Erythroblast (primary cell): Measurements from ENCODE around the gene PITX1.
"Not testable (repeated sequence)": the region's sequence is repeated elsewhere in the genome, so short reads cannot be mapped to it uniquely, and the experiment has no call there.

Source experiments
- DNase-seq, 2 experiments: peaks; one replicate each; lab custom pipeline; 2025; lab: John Stamatoyannopoulos, UW
- GATA1 ChIP-seq: IDR thresholded peaks from 2 replicates; pipeline ENCODE4 v1.6.1; 2011; ENCODE audit warnings: low read depth, mild to moderate bottlenecking, control low read depth, low read length, moderate library complexity
- POLR2A ChIP-seq: IDR thresholded peaks from 2 replicates; pipeline ENCODE4 v1.6.1; 2011; ENCODE audit warnings: mild to moderate bottlenecking, low read length

The PITX1 gene

DNA sequence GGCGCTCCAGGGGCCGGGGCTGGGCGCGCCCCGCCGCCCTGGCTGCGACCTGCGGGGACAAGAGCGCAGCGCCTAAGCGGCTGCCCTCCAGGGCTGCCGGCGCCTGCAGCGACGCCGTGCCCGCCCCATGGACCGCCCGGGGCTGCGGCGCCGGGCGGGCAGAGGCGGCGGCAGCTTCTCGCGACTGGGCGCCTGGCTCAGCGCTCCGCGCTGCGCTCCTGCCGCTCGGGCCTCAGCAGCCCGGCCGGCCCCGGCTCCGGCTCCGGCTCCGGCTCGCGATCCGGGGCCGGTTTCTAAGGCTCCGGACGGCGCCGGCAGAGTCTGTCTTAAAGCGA, at the start of gene PITX1:
Gene PITX1, minus strand, starts transcription at position 328 of the 335 bp plus-strand sequence. CDS start 347 bp downstream, outside the sequence.
- no peak for DNase-seq

DNA sequence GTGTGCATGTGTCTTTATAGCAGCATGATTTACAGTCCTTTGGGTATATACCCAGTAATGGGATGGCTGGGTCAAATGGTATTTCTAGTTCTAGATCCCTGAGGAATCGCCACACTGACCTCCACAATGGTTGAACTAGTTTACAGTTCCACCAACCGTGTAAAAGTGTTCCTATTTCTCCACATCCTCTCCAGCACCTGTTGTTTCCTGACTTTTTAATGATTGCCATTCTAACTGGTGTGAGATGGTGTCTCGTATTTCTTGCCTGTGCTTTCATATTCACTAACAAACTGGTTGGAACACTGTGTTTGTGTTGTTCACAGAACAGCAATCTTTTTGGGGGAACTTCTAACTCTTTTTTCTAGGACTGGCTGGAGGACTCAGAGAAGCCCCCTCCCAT, 49.3 kb upstream of the PITX1 start:
- not testable (repeated sequence) for DNase-seq

More for the DNA sequence above, at the start of gene PITX1:
- no peak for TF ChIP-seq POLR2A
- no peak for TF ChIP-seq GATA1

DNA sequence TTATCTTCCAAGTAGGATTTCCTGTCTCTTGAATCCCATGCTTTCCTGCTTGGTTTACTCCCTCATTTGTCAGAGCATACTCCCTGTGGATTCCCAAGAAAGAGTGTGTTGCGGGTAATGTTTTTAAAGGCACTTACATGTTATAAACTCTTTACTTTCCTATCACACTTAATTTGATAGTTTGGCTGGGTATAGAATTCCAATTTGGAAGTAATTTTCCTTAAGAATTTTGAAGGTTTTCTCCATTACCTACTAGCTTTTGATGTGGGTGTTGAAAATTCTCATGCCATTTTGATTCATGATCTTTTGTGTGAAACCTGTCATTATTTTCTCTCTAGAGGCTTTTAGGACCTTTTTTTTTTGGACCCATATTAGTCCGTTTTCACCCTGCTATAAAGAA, 47.2 kb upstream of the PITX1 start:
- DNase-seq, result no peak
- TF ChIP-seq POLR2A, result no peak
- no peak for TF ChIP-seq GATA1

DNA sequence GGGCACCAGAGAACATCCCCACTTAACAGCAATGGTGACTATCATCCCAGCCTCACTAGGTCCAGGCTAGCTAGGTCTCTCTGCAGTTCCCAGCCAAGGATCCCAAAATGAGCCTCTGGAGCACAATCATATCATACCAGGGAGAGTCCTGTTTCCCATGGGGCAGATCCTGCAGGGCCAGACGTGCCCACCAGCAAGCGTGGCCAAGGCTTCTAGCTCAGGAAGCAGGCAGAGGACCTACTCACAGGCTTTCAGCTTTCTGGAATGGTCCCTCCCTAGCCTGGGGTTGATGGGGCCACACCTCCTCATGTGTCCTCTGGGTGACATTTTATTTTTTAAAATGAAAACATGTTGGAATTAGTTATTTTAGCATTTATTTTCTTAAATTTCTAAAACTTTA, 45.7 kb upstream of the PITX1 start:
- DNase-seq, result no peak

DNA sequence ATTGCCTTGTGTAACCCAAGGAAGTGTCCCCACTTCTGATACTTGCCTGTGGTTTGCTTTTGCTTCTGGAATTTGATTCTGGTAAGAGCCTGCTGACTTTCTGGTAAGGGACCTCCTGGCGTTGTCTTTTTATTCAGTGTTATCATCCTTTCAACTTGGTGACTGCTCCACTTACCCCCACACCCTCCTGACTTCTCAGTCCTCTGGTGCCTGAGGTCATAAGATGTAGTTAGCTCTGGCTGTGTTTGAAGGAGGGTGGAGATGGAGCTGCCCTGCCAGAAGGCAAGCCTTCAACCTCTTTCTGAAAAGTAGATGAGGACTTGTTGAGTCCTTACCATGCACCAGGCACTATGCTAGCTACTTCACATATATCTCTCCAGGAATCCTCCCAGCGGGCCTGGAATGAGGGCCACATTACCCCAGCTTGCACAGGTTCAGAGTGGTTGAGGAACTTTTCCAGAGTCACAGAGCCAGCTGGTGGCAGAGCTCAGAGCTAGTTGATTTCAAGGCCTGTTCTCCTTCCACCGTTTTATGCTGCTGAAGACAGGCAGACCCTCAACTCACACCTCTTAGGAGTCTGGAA, 45.2 kb upstream of the PITX1 start:
- DNase-seq, result no peak
- TF ChIP-seq GATA1 (no peak), POLR2A (no peak)

More for the DNA sequence above, 45.7 kb upstream of the PITX1 start:
- TF ChIP-seq GATA1, result no peak
- no peak for TF ChIP-seq POLR2A

DNA sequence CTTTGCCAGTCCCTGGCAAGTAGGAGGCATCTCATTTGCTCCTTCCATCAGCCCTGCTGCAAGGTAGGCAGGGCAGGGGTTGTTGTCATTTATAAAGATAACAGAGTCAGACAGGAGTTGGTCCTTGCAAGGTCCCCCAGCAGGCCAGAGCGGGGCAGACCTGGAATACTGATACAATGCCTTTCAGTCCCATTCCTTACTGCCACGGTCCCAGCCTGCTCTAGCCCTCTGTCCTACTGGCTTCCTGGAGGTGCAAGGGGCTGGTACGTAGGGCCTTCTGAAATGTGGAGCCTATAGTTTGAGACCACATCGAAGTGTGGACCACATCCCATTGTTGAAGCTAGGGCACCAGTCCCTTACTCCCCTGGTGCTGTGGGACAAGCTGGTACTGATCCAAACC, 42.8 kb upstream of the PITX1 start:
- TF ChIP-seq POLR2A, result no peak
- no peak for TF ChIP-seq GATA1
- no peak for DNase-seq

DNA sequence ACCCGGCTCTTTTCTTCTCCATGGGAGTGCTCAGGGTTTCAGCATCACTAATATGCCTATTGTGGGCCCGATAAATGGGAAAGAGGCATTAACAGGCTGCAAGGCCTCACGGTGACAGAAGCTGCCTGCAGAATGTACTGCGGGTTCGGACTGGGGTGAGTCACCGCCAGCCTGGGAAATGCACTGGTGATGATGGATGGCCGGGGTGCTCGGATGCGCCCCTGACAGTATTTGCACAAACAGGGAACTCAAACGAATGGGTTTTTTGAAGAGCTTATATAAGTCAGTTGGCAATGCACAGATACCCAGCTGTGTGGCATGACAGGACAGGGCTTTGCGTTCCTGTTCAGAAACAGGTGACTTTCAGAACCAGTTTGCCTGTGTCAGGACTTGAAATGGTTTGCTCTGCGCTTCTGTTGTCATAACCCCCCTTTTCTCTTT, 42.0 kb upstream of the PITX1 start:
- TF ChIP-seq GATA1 (no peak), POLR2A (no peak)

DNA sequence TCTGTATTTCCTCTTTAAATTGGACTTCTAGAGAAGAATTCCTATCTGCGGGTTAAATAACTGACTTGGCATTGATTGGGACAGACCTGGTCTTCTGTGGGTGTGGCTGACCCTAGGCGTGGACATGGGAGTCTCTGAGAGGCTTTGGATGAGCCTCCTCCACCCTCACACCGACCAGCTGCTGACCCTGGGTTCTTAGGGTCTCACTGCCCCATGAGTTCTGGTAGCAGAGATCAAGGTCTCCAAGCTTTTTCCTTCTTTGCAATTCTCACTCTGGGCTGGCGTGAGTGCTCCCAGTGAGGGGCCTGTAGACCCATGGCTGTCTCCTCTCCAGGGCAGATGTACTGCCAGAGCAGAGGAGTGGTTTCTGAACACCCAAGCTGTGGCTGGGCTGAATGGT, 41.6 kb upstream of the PITX1 start:
- DNase-seq, result no peak
- TF ChIP-seq POLR2A (no peak), GATA1 (no peak)

More for the DNA sequence above, 42.0 kb upstream of the PITX1 start:
- DNase-seq, result no peak

DNA sequence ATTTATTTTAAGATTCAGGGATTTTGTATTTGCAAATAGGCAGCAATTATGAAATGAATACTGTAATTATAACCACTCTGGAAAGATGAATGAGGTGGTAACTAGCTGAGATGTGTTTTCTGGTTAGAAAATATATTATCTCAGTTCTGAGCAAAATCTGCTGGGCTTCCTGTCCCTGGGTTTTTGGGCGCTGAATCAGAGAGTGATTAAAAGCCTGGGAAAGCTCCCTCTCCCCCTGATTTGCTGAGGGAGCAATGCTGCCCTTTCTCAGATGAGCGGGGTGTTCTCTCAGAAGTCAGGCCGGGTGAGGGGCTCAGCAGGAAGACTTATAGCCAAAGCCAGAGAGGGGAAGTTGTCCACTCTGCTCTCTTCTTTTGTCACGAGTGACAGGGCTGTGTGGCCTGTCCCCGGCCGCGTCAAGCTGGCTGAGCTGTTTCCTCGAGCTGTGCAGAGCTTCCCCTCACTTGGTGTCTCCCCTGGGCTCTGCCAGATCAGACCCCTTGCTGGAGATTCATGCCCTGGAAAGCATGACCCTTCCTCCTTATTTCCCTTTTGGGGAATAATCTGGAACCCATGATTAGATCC, 39.8 kb upstream of the PITX1 start:
- TF ChIP-seq GATA1 (no peak), POLR2A (no peak)
- no peak for DNase-seq

DNA sequence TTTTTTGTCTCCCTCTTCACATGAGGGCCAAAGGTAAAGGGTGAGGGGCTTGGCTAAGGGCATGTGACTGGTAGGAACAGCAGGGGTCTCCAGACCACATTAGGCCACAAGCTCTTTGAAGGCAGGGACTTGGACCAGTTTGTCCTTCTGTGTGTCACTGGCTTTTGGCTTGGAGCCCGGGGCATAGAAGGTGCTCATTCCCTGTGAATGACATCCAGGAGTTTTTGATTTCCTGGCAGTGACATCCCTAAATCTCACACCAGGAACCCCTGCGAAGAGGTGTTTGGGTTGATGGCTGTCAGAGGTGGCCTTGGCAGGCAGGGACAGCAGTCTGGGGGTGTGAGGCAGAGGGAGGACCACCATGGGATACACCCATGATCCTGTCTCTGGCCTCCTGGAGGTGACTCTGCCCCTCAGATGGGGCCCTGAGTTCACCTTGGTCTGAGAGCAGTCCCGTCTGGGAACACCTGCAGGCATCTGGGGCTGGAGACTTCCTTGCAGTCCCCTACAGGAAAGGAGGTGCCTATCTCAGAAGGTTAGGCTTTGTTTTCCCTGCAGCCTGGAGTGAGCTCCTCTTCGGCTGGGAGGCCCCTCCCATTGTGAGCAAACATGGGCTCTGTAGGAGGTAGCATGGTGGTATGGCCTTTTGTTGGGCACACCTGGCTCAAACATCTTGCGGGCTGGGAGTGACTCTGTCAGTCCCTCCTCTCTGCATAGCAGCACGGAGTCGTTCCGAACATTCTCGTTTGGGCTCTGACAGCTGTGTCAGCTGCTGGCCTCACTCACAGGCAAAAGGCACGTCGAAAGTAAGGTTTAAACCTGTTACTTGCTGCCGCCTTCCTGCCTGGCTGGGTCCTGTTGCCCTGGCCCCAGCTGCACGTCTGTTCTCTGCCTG, 38.6 kb upstream of the PITX1 start:
- DNase-seq, result no peak
- TF ChIP-seq GATA1, result no peak
- no peak for TF ChIP-seq POLR2A

DNA sequence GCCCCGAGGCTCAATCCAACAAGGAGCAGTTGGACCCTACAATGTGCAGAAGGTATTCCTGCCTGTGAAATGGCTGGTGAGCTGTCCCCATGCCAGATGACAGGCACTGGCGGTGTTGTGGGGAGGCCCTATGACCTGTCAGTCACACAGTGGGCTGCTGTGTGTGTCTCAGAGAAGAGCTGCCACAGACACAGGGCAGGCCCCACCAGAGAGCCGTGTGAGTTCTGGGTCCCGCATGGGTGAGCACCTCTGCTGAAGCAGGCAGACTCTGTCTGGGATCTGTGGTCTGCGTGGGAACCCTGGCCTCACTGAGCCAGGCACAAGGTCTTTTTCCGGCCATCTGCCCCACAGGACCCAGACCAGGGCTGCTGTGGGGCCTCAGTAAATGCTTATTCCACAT, 37.3 kb upstream of the PITX1 start:
- DNase-seq, result no peak
- TF ChIP-seq GATA1 (no peak), POLR2A (no peak)

DNA sequence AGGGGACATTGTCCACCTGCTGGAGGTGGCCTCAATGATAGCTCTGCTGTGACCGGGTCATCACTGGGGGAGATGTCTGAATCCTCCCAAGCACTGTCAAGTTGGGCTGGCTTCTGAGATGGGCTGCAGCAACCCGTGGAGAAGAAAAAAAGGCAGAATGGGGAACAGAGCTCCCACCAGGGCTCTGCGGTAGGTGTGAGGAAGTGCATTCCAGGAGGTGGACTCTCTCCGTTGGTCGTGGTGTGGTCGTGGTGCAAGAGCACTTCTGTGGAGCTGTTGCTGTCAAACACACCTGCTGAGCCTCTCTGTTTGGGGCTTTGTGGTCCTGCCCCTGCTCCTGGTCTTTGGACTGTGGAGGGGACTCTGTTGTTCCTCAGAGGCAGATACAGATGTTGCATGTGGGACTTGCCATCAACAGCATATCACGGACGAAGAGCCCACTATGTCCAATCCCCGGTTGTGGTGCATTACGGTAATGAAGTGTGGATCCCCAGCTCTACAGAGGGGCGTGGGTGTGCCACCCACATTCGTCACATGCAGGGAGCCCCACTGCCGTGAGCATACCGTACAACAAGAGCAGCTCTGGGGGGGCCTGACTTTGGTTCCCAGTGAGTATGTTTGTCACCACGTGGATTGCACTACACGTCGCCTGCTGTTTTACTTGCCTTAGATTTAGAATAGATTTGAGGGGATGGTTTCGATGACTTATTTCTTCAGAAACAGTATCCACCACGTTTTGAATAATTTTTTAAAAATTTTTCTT, 36.0 kb upstream of the PITX1 start:
- no peak for TF ChIP-seq POLR2A
- TF ChIP-seq GATA1, result no peak
- no peak for DNase-seq

DNA sequence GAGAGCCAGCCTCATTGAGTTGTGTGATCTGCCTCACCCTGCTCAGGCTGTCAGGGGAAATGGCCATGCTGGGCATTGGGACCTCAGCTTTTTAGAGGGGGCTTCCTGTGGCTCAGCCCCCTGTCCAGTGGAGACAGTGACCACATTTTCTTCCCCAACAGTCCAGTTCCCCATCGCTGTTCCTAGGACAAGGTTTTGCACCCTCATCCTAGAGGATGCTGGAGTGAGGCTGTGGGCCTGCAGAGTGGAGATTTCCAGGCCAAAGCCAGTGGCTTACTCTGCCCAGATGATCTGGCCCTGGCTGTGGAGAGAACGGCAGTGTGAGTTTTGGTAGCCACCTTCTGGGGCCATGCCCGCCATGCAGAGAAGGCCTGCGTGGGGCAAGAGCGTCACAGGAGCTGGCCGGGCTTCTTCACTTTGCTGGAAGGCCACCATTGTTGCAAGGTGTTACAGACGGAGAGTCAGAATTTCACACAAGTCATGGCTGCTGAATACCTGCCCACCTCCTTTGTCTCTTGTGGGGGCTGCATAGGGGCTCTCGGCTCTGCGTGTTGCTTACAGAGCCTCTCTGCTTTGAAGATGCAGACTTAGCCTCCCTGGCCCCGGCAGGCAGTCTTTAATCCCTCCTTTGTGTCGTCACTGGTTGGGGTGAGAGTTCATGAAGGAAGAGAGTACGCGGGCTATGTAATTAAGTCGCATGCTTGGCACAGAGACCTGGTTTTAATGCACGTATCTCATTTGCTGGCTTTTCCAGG, 35.2 kb upstream of the PITX1 start:
- DNase-seq, result no peak
- TF ChIP-seq POLR2A, result no peak
- no peak for TF ChIP-seq GATA1
